NB4 (cell line): ENCODE results near the gene CPNE9.
A peak's percentile ranks its signal among the peaks of the same experiment; 100 is the strongest.
"Not testable (repeated sequence)": the region's sequence is repeated elsewhere in the genome, so short reads cannot be mapped to it uniquely, and the experiment has no call there.

Experiments
- DNase-seq: peaks from one replicate; pipeline ENCODE4 v3.0.0; 2010; ENCODE audit warnings: low read depth
- H3K4me3 ChIP-seq: one replicate; pipeline ENCODE4 v1.5.1; 2011; ENCODE audit warnings: mild to moderate bottlenecking, low read depth, low read length, moderate library complexity
- MYC ChIP-seq: IDR thresholded peaks from 2 replicates; pipeline ENCODE4 v1.6.1; 2011; ENCODE audit warnings: low read depth, low read length
- POLR2A ChIP-seq: IDR thresholded peaks from 2 replicates; pipeline ENCODE4 v1.6.1; 2011; ENCODE audit warnings: mild to moderate bottlenecking; ENCODE audit not compliant: insufficient read length; ENCODE audit errors: extremely low read depth
- TF ChIP-seq, protein P1 (sequence below): IDR thresholded peaks from 2 replicates; pipeline ENCODE4 v1.6.1; 2011; ENCODE audit warnings: low read depth, low read length
- TF ChIP-seq, protein P2 (sequence below): IDR thresholded peaks from one replicate; pipeline ENCODE4 v1.5.1; 2012; ENCODE audit warnings: low read depth, low read length

CPNE9 gene

DNA sequence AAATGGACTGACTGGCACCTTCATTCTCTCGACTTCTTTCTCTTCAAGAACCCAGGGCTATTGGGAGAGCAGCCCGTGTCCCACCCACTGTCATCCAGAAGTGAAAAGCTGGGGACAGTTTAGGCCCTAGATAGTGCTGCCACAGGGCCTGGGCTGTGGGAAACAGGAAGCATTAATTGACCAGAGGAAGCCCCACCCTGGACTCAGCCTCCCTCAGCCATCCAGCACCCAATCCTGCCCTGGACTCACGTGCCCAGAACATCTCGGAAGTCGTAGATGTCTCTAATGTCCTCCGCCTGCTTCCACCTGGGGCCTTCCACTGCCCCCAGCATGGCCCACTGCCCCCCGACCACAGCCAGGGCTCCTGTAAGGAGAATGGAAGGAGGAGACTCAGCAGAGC lies 63.8 kb downstream of the CPNE9 start:
- DNase-seq: no peak
- H3K4me3 ChIP-seq: no peak overlapping the region
- no peak for TF ChIP-seq POLR2A
- no peak for TF ChIP-seq MYC
- TF ChIP-seq, protein P1, sequence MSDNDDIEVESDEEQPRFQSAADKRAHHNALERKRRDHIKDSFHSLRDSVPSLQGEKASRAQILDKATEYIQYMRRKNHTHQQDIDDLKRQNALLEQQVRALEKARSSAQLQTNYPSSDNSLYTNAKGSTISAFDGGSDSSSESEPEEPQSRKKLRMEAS: no peak
- TF ChIP-seq, protein P2, sequence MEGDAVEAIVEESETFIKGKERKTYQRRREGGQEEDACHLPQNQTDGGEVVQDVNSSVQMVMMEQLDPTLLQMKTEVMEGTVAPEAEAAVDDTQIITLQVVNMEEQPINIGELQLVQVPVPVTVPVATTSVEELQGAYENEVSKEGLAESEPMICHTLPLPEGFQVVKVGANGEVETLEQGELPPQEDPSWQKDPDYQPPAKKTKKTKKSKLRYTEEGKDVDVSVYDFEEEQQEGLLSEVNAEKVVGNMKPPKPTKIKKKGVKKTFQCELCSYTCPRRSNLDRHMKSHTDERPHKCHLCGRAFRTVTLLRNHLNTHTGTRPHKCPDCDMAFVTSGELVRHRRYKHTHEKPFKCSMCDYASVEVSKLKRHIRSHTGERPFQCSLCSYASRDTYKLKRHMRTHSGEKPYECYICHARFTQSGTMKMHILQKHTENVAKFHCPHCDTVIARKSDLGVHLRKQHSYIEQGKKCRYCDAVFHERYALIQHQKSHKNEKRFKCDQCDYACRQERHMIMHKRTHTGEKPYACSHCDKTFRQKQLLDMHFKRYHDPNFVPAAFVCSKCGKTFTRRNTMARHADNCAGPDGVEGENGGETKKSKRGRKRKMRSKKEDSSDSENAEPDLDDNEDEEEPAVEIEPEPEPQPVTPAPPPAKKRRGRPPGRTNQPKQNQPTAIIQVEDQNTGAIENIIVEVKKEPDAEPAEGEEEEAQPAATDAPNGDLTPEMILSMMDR: no peak

DNA sequence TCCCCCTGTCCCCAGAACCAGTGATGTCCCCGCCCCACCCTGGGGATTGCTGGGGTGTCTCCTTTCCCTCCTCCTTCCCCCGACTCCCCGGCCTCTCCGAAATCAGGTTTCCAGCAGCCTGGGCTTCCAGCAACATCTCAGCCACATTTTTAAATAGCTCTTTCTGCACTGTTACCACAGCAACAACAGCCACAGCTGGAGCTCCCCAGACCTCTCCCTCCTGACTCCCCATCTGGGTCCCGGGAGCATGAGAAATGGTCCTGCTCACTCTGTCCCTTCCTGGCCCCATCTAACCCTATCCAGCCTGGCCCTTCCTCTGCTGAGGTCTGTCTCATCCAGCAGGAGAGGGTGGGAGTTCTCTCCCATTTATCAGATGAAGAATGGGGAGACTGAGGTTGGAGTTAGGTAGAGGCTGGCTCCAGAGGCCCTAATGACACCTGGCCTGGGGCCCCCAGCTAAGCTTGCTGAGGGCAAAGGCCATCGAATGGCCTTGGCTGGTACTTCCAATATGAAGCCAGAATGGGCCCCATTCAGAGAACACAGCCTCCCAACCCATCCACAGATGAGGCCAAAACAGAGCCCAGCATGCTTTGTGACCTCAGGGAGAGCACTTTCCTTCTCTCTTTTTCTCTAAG lies 64.6 kb downstream of the CPNE9 start:
- DNase-seq: no peak
- H3K4me3 ChIP-seq: peak overlapping the region; percentile 64
- TF ChIP-seq MYC (no peak), POLR2A (no peak)
- TF ChIP-seq, protein P2: no peak
- TF ChIP-seq, protein P1: no peak

DNA sequence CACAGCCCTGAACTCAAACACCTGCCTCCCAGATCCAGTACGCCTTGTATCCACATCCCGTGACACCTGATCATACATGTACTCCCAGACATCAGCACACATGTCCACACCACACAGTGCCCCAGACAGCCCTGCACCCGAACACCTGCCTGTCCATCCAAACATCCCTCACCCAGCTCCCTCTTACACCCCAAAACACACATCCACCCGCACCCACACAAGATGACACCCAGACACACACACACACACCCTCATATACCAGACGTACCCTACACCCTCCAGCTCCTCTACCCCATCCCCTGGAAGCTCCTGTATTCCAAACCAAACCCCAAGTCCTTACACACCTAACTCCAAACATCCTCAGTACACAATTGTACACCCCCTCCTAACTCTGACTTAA lies 65.4 kb downstream of the CPNE9 start:
- peak overlapping the region; percentile 64 for H3K4me3 ChIP-seq
- no peak for TF ChIP-seq POLR2A
- TF ChIP-seq MYC: no peak
- TF ChIP-seq, protein P2: no peak
- TF ChIP-seq, protein P1: no peak

DNA sequence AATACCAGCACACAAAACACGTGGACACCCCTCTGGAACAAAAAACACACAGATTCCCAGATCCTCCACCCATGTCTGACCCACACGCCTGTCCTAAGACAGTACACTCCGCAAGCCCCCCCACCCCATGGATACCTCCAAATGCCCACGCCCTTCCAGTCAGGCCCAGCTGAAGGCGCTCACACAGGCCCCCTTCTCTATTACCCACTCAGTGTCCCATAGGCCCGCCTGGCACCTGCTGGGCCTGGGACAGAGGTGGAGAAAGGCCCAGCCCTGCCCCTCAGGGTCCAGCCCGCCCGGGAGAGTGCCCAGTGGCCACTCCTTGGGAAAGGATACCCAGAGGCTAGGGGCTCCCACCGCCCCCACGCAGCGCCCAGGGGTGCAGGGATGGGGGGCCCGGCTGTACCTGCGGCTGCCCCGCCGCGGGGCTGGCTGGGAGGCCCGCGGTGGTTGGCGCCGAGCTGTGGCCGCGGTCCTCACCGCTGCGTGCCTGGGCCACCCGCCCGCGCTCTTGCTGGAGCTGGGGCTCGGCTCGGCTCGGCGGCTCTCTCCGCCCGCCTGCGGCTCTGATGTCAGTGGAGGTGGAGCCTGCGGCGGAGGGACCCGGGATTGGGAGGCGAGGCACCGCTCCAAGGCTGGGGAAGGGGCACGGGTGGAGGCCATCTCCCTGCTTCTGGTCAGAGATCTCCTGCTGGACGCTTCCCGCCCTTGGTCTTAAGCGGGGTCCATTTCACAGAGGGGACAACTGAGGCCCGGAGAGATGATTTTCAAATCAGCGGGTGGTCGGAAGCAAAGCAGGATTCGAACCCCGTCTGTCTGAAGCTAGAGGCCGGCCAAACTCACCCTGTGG lies 66.0 kb downstream of the CPNE9 start, which contains the start of gene CAMK1:
Gene CAMK1, minus strand, starts transcription at position 522 of the 850 bp plus-strand sequence. CDS start 2,198 bp downstream, outside the sequence.
- DNase-seq: peak; percentile 68
- TF ChIP-seq MYC (no peak), POLR2A (no peak)
- TF ChIP-seq, protein P2: no peak
- TF ChIP-seq, protein P1: no peak
- peak within 1 kb of the TSS; percentile 64 for H3K4me3 ChIP-seq

More for the DNA sequence above, 65.4 kb downstream of the CPNE9 start:
- no peak for DNase-seq

DNA sequence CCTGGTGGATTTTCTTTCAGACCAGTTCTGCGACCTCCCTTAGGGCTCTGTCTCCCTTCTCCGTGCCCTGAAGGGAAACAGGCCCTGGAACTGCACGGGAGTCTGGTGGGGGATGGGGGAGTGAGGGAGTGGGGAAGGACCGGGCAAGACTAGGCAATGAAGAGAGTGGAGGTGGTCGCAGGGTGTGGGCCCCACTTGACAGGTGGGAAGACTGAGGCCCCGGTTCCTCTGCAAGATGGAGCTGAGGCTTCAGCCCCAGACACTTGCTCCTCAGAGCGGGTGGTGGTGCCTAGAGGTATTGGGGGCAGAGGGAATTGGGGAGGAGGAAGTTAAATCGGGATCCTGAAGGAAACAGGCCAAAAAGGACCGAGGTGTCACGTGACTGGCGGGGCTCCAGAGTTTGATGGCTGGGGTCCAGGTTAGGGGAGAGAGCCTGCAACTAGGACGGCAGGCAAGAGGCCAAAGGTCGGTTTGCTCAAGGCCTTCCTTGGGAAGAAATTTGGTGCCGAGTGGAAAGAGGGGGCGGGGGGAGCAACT lies 66.7 kb downstream of the CPNE9 start:
- TF ChIP-seq, protein P1: no peak
- TF ChIP-seq POLR2A (no peak), MYC (no peak)
- TF ChIP-seq, protein P2: no peak
- DNase-seq: no peak
- peak overlapping the region; percentile 21 for H3K4me3 ChIP-seq

DNA sequence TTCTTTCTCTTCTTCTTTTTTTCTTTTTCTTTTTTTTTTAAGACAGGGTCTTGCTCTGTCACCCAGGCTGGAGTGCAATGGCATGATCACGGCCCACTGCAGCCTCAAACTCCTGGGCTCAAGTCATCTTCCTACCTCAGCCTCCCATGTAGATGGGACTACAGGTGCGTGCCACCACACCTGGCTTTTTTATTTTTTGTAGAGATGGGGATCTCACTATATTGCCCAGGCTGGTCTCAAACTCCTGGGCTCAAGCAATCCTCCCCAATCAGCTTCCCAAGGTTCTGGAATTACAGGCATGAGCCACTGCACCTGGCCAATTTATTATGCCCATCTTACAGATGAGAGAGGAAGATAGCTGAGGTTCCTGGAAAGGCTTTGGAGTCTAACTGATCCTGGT lies 67.4 kb downstream of the CPNE9 start:
- not testable (repeated sequence) for DNase-seq, H3K4me3 ChIP-seq
